Measurements from ENCODE around the gene ARMC12.
A peak's percentile ranks its signal among the peaks of the same experiment; 100 is the strongest.

The ARMC12 gene

GRCh38 chr6:35737413-35738211, 780 bp downstream of the ARMC12 start:
- DNase-seq: peak; percentile 10

- no peak for DNase-seq
Measured at GRCh38 chr6:35739645-35740524, 3.1 kb downstream of the ARMC12 start.

GRCh38 chr6:35742842-35743241, 6.0 kb downstream of the ARMC12 start:
- DNase-seq: no peak

- no peak for DNase-seq
Measured at GRCh38 chr6:35745509-35745908, 8.7 kb downstream of the ARMC12 start.

GRCh38 chr6:35746516-35746915, 9.7 kb downstream of the ARMC12 start:
- DNase-seq: no peak

- no peak for DNase-seq
Measured at GRCh38 chr6:35747877-35748276, 11.0 kb downstream of the ARMC12 start.

GRCh38 chr6:35750557-35750956, 13.7 kb downstream of the ARMC12 start:
- no peak for DNase-seq

GRCh38 chr6:35751594-35751993, 14.8 kb downstream of the ARMC12 start:
- no peak for DNase-seq

- no peak for DNase-seq
Measured at GRCh38 chr6:35752330-35752729, 15.5 kb downstream of the ARMC12 start.

GRCh38 chr6:35754452-35755277, 17.8 kb downstream of the ARMC12 start:
- no peak for DNase-seq

GRCh38 chr6:35755278-35755924, 18.6 kb downstream of the ARMC12 start:
- no peak for DNase-seq

- no peak for DNase-seq
Measured at GRCh38 chr6:35757456-35758123, 20.8 kb downstream of the ARMC12 start.

GRCh38 chr6:35759426-35759825, 22.6 kb downstream of the ARMC12 start:
- DNase-seq: no peak

- DNase-seq: no peak
Measured at GRCh38 chr6:35765739-35766138, 28.9 kb downstream of the ARMC12 start.

- DNase-seq: no peak
Measured at GRCh38 chr6:35769211-35769610, 32.4 kb downstream of the ARMC12 start.

GRCh38 chr6:35771343-35771627, 34.5 kb downstream of the ARMC12 start:
- no peak for DNase-seq

- no peak for DNase-seq
Measured at GRCh38 chr6:35774116-35774794, 37.4 kb downstream of the ARMC12 start.

GRCh38 chr6:35775031-35775430, 38.2 kb downstream of the ARMC12 start:
- no peak for DNase-seq

GRCh38 chr6:35776364-35777215, 39.8 kb downstream of the ARMC12 start, which contains the start of gene CLPSL2:
TSS of gene CLPSL2 (plus strand) at chr6:35776598. CDS start at chr6:35776619, 21 bp downstream.
- no peak for DNase-seq

- no peak for DNase-seq
Measured at GRCh38 chr6:35777356-35778102, 40.7 kb downstream of the ARMC12 start.

All from T1000 (cell line).